Lung (tissue), 12 donors: Measurements from ENCODE around the gene ADAMTS18. TPM values are rescaled to one million over a fixed set of nuclear protein-coding genes. Genes with fewer than 3 reads are reported as not detected.
"Not testable (repeated sequence)": the region's sequence is repeated elsewhere in the genome, so short reads cannot be mapped to it uniquely, and the experiment has no call there.

Experiments
- ATAC-seq: fragments of 200-7000 bp; cut with Tn5 transposase; one replicate; pipeline ENCODE4 v1.9.1; 2020; ENCODE audit warnings: moderate number of reproducible peaks; ENCODE audit not compliant: insufficient read depth, low FRiP score
- DNase-seq, 3 donors: peaks; one replicate each; pipeline ENCODE4 v3.0.0-alpha.2; 2013 to 2017
- H3K27ac ChIP-seq, 2 donors: one replicate each; pipeline ENCODE4 v1.5.1; 2013; ENCODE audit warnings: mild to moderate bottlenecking in 2 of 2, moderate library complexity in 2 of 2, control low read depth in 1 of 2, inconsistent platforms in 1 of 2, low read depth in 1 of 2, low read length in 1 of 2
- H3K27me3 ChIP-seq, 3 donors: one replicate each; pipeline ENCODE4 v1.5.1; 2013; ENCODE audit warnings: low read length in 2 of 3; ENCODE audit not compliant: control insufficient read depth in 3 of 3, insufficient read depth in 3 of 3
- H3K36me3 ChIP-seq, 4 donors: one replicate each; pipeline ENCODE4 v1.5.1; 2013; ENCODE audit warnings: low read length in 4 of 4, mild to moderate bottlenecking in 1 of 4, moderate library complexity in 1 of 4; ENCODE audit not compliant: control insufficient read depth in 4 of 4, insufficient read depth in 4 of 4
- H3K4me1 ChIP-seq, 5 donors: one replicate each; pipeline ENCODE4 v1.5.1; 2013; ENCODE audit warnings: low read length in 5 of 5, mild to moderate bottlenecking in 2 of 5, moderate library complexity in 1 of 5; ENCODE audit not compliant: control insufficient read depth in 5 of 5, insufficient read depth in 5 of 5
- H3K4me3 ChIP-seq: one replicate; pipeline ENCODE4 v1.5.1; 2013; ENCODE audit warnings: mild to moderate bottlenecking, control low read depth, moderate library complexity
- H3K9ac ChIP-seq, 2 donors: one replicate each; pipeline ENCODE4 v1.5.1; 2013; ENCODE audit warnings: low read length in 2 of 2, control low read depth in 1 of 2; ENCODE audit not compliant: insufficient read depth in 1 of 2
- H3K9me3 ChIP-seq, 4 donors: one replicate each; pipeline ENCODE4 v1.5.1; 2013; ENCODE audit warnings: low read length in 3 of 4, mild to moderate bottlenecking in 1 of 4, moderate library complexity in 1 of 4; ENCODE audit not compliant: control insufficient read depth in 4 of 4, insufficient read depth in 3 of 4
- WGBS, 2 donors: extraction: QIAGEN DNeasy Blood & Tissue Kit; methylation state at CpG; one replicate each; pipeline ENCODE4 v1.1.7; 2013; 5-methylcytosine and 5-hydroxymethylcytosine counted together
- polyA plus RNA-seq, 2 donors: library from polyadenylated mRNA; stranded (reverse); fragments of 200-250 nt; gene quantifications; one replicate each; pipeline ENCODE4 v1.2.1, GENCODE V29; 2013
- total RNA-seq, 2 donors: library from RNA; depleted of rRNA in 1 of 2; stranded (reverse); fragments of >200 nt in 1 of 2; gene quantifications; one replicate each; pipeline ENCODE4 v1.2.1, GENCODE V29; 2014 to 2021
- TF ChIP-seq, protein P1 (sequence below): IDR thresholded peaks from 2 replicates; pipeline ENCODE4 v1.5.1; 2012; ENCODE audit warnings: mild to moderate bottlenecking; ENCODE audit errors: control extremely low read depth, extremely low read depth
- donor health status: control.
- donor health status: control.
- donor health status: Bipolar disorder and iron deficiency.
- donor health status: healthy.
- donor health status: DM: yes; HTN: yes; CAD: no.

The ADAMTS18 gene
- total and polyA plus RNA-seq, 4 donors, result 0.02 to 0.82 TPM; not detected in 2

DNA sequence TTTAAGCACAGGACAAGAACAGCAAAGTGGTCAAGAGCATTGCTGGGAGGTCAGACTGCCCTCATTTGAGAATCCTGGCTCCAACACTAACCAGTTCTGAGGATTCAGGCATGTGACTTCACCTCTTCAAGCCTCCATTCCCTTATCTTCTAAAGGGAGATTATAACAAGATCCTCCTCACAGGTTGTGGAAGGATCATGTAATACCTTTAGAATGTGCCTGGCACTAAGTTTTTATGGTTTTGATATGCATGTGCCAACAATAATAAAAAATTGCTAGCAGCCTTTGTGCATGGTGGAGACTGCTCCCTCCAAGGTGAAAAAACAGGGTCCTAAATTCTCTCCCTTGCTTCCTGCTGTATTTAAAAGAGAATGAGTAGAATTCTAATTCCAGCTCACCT lies 36.0 kb upstream of the ADAMTS18 start:
- DNase-seq (no peak), ATAC-seq (no peak)
- Histone ChIP-seq H3K9ac (no peak overlapping the region), H3K27me3 (peaks cover 0 to 3% (median 0%) of the 10 kb centered on the region in 3 donors), H3K4me3 (no peak overlapping the region), H3K9me3 (no peaks in the 10 kb centered on the region), H3K27ac (no peak overlapping the region), H3K4me1 (no peaks in the 10 kb centered on the region), H3K36me3 (no peaks in the 10 kb centered on the region)
- TF ChIP-seq, protein P1, sequence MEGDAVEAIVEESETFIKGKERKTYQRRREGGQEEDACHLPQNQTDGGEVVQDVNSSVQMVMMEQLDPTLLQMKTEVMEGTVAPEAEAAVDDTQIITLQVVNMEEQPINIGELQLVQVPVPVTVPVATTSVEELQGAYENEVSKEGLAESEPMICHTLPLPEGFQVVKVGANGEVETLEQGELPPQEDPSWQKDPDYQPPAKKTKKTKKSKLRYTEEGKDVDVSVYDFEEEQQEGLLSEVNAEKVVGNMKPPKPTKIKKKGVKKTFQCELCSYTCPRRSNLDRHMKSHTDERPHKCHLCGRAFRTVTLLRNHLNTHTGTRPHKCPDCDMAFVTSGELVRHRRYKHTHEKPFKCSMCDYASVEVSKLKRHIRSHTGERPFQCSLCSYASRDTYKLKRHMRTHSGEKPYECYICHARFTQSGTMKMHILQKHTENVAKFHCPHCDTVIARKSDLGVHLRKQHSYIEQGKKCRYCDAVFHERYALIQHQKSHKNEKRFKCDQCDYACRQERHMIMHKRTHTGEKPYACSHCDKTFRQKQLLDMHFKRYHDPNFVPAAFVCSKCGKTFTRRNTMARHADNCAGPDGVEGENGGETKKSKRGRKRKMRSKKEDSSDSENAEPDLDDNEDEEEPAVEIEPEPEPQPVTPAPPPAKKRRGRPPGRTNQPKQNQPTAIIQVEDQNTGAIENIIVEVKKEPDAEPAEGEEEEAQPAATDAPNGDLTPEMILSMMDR, result no peak

DNA sequence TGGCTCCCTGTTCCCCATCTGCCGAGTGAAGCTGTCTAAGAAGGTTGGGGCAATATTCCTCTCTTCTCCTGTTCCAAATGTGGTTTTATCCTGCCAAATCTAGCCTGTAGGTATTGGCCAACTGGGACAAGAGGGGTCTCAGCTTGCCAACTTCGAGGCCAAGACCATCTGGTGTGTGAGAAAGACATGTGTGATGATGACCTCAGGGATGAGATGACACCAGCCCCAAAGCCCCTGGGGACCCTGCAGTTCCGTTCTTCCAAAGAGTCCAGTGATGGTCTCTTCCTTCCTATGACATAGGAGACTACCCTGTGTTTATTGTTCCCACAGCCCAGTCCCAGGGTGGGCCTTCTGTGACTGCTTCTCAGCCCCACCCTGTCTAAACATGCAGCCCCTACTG lies 34.8 kb upstream of the ADAMTS18 start:
- 60 to 76% methylated on average over 3 of the region's 3 CpGs for WGBS, 2 donors
- H3K9ac ChIP-seq, result no peak overlapping the region
- ATAC-seq, result no peak

DNA sequence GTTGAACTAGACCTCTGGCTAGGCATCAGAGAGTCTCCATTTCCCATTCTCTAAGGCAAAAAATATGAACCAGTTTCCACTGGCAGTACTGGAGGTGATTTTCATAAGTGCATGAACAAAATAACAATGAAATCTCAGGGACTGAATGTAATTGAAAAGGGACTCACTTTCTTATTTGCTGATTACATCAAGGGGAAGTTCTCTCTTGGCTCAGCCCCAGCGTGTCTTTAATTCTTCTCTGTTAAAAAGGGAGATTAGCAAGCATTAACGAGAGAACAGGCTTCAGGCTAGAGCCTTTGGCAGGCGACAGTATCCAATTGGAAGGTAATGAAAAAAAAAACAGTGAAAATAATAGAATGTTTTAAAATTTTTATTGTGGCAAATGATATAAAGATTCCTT lies 34.0 kb upstream of the ADAMTS18 start:
- H3K27me3 ChIP-seq, result peaks cover 0 to 3% (median 0%) of the 10 kb centered on the region in 3 donors
- no peak overlapping the region for H3K9ac ChIP-seq
- peak in 1 of 3 donors; percentile 20 for DNase-seq
- no peaks in the 10 kb centered on the region for H3K36me3 ChIP-seq
- no peaks in the 10 kb centered on the region for H3K9me3 ChIP-seq
- TF ChIP-seq, protein P1, result no peak
- ATAC-seq, result no peak
- no peaks in the 10 kb centered on the region for H3K4me1 ChIP-seq
- 39 to 50% methylated on average over 3 of the region's 3 CpGs for WGBS, 2 donors
- H3K27ac ChIP-seq, result no peak overlapping the region
- no peak overlapping the region for H3K4me3 ChIP-seq

More for the DNA sequence above, 34.8 kb upstream of the ADAMTS18 start:
- Histone ChIP-seq H3K27me3 (peaks cover 0 to 3% (median 0%) of the 10 kb centered on the region in 3 donors), H3K9me3 (no peaks in the 10 kb centered on the region), H3K36me3 (no peaks in the 10 kb centered on the region), H3K27ac (no peak overlapping the region), H3K4me3 (no peak overlapping the region), H3K4me1 (no peaks in the 10 kb centered on the region)
- TF ChIP-seq, protein P1, result no peak
- no peak for DNase-seq

DNA sequence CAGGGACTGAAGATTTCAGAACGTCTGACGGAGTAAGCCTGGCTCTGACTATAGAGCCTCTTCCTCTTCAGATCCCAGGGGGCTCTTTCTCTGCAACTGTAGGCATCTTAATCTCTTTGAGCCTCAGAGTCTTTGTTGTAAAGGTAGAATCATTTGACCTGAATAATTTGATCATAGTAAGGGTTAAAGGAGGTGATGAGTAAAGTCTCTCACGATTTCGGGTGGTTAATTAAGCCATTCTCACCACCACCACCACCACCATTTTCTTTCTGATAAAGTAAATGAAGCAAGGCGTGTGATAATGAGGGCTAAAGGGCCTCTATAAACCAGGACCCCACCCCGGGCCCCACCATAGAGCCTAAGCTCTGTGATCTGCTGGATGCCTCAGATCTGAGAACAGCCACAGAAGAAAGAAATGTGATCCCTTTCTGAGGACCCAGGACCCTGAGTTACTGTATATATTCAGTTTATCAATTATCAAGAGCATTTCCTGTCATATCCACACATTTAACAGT lies 33.0 kb upstream of the ADAMTS18 start:
- H3K9ac ChIP-seq, result no peak overlapping the region
- H3K27me3 ChIP-seq, result peaks cover 0 to 3% (median 0%) of the 10 kb centered on the region in 3 donors
- ATAC-seq (no peak), DNase-seq (no peak)
- H3K4me3 ChIP-seq, result no peak overlapping the region
- H3K9me3 ChIP-seq, result no peaks in the 10 kb centered on the region
- H3K27ac ChIP-seq, result no peak overlapping the region
- 61 to 71% methylated on average over 6 of the region's 6 CpGs for WGBS, 2 donors
- TF ChIP-seq, protein P1, result no peak
- H3K36me3 ChIP-seq, result no peaks in the 10 kb centered on the region
- no peaks in the 10 kb centered on the region for H3K4me1 ChIP-seq

DNA sequence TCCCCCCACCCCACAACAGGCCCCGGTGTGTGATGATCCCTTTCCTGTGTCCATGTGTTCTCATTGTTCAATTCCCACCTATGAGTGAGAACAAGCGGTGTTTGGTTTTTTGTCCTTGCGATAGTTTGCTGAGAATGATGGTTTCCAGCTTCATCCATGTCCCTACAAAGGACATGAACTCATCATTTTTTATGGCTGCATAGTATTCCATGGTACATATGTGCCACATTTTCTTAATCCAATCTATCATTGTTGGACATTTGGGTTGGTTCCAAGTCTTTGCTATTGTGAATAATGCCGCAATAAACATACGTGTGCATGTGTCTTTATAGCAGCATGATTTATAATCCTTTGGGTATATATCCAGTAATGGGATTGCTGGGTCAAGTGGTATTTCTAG lies 28.8 kb upstream of the ADAMTS18 start:
- not testable (repeated sequence) for H3K9ac ChIP-seq, H3K36me3 ChIP-seq, H3K27me3 ChIP-seq, H3K4me3 ChIP-seq, H3K27ac ChIP-seq, DNase-seq, H3K9me3 ChIP-seq, H3K4me1 ChIP-seq, ATAC-seq
- WGBS, 2 donors, result 96 to 100% methylated on average over 2 to 4 of the region's 5 CpGs
